Measurements from ENCODE around the gene SLC40A1.

Gene SLC40A1

GRCh38 chr2:189544318-189545042, 36.1 kb downstream of the SLC40A1 start:
- Histone ChIP-seq H3K9me3 (ENCODE audit: insufficient read depth, low read depth, low read length) (no peaks in the 10 kb centered on the region), H2BK5ac (ENCODE audit: low read depth, low read length, poor library complexity) (no peak overlapping the region), H3K79me1 (ENCODE audit: low read length) (peaks cover 2% of the 10 kb centered on the region), H4K12ac (ENCODE audit: low read depth, low read length) (no peak overlapping the region), H4K91ac (ENCODE audit: low read depth, low read length) (no peak overlapping the region), H3K27ac (ENCODE audit: low read depth, low read length) (no peak overlapping the region), H3K36me3 (ENCODE audit: control insufficient read depth in 1 of 2, insufficient read depth in 2 of 2, low read length in 2 of 2) (no peaks in the 10 kb centered on the region), H2BK12ac (ENCODE audit: low read length) (no peak overlapping the region), H2AK5ac (ENCODE audit: low read length) (no peak overlapping the region), H3K27me3 (ENCODE audit: insufficient read depth, low read length) (no peaks in the 10 kb centered on the region), H3K4ac (ENCODE audit: low read depth, low read length) (no peak overlapping the region), H3K23ac (ENCODE audit: low read length) (no peak overlapping the region), H3K79me2 (ENCODE audit: control insufficient read depth, insufficient read depth, low read length, poor library complexity) (no peaks in the 10 kb centered on the region), H3K18ac (ENCODE audit: low read length) (no peak overlapping the region), H4K8ac (ENCODE audit: low read depth, low read length) (no peak overlapping the region), H2AFZ (ENCODE audit: insufficient read depth, low read length, poor library complexity) (no peak overlapping the region), H2BK120ac (ENCODE audit: insufficient read depth, low read length, poor library complexity) (no peak overlapping the region), H3K4me2 (ENCODE audit: low read length) (no peak overlapping the region), H3K4me1 (ENCODE audit: control insufficient read depth in 1 of 2, insufficient read depth in 2 of 2, low read length in 2 of 2) (peaks cover 0 to 2% of the 10 kb centered on the region in 2 experiments), H3K14ac (ENCODE audit: low read length) (no peak overlapping the region), H3K9ac (ENCODE audit: low read length) (no peak overlapping the region), H3K4me3 (ENCODE audit: low read depth, low read length) (no peak overlapping the region)
- no CpG with 5 or more reads among the region's 5 CpGs for WGBS (ENCODE audit: extremely low coverage, insufficient coverage, insufficient read length)
- no peak for DNase-seq

GRCh38 chr2:189543367-189543766, 37.2 kb downstream of the SLC40A1 start:
- H3K4ac ChIP-seq (ENCODE audit: low read depth, low read length), result no peak overlapping the region
- no peak overlapping the region for H3K4me3 ChIP-seq (ENCODE audit: low read depth, low read length)
- no peak overlapping the region for H3K18ac ChIP-seq (ENCODE audit: low read length)
- no peaks in the 10 kb centered on the region for H3K36me3 ChIP-seq (ENCODE audit: control insufficient read depth in 1 of 2, insufficient read depth in 2 of 2, low read length in 2 of 2)
- H3K79me2 ChIP-seq (ENCODE audit: control insufficient read depth, insufficient read depth, low read length, poor library complexity), result no peaks in the 10 kb centered on the region
- H3K9me3 ChIP-seq (ENCODE audit: insufficient read depth, low read depth, low read length), result no peaks in the 10 kb centered on the region
- H3K27ac ChIP-seq (ENCODE audit: low read depth, low read length), result no peak overlapping the region
- H3K4me1 ChIP-seq (ENCODE audit: control insufficient read depth in 1 of 2, insufficient read depth in 2 of 2, low read length in 2 of 2), result no peaks in the 10 kb centered on the region
- H4K91ac ChIP-seq (ENCODE audit: low read depth, low read length), result no peak overlapping the region
- no peak overlapping the region for H3K4me2 ChIP-seq (ENCODE audit: low read length)
- H3K23ac ChIP-seq (ENCODE audit: low read length), result no peak overlapping the region
- H3K14ac ChIP-seq (ENCODE audit: low read length), result no peak overlapping the region
- DNase-seq, result no peak
- no CpG with 5 or more reads among the region's 1 CpG for WGBS (ENCODE audit: extremely low coverage, insufficient coverage, insufficient read length)
- no peak overlapping the region for H4K12ac ChIP-seq (ENCODE audit: low read depth, low read length)
- H2AFZ ChIP-seq (ENCODE audit: insufficient read depth, low read length, poor library complexity), result no peak overlapping the region
- no peaks in the 10 kb centered on the region for H3K27me3 ChIP-seq (ENCODE audit: insufficient read depth, low read length)
- no peak overlapping the region for H2BK12ac ChIP-seq (ENCODE audit: low read length)
- no peaks in the 10 kb centered on the region for H3K79me1 ChIP-seq (ENCODE audit: low read length)
- no peak overlapping the region for H3K9ac ChIP-seq (ENCODE audit: low read length)
- no peak overlapping the region for H2BK120ac ChIP-seq (ENCODE audit: insufficient read depth, low read length, poor library complexity)
- H4K8ac ChIP-seq (ENCODE audit: low read depth, low read length), result no peak overlapping the region
- no peak overlapping the region for H2AK5ac ChIP-seq (ENCODE audit: low read length)
- H2BK5ac ChIP-seq (ENCODE audit: low read depth, low read length, poor library complexity), result no peak overlapping the region

- H2AK5ac ChIP-seq (ENCODE audit: low read length), result no peak overlapping the region
- H3K4ac ChIP-seq (ENCODE audit: low read depth, low read length), result no peak overlapping the region
- no peak overlapping the region for H2BK120ac ChIP-seq (ENCODE audit: insufficient read depth, low read length, poor library complexity)
- H3K23ac ChIP-seq (ENCODE audit: low read length), result no peak overlapping the region
- no peaks in the 10 kb centered on the region for H3K79me2 ChIP-seq (ENCODE audit: control insufficient read depth, insufficient read depth, low read length, poor library complexity)
- no peak overlapping the region for H4K91ac ChIP-seq (ENCODE audit: low read depth, low read length)
- no peak overlapping the region for H4K12ac ChIP-seq (ENCODE audit: low read depth, low read length)
- H3K14ac ChIP-seq (ENCODE audit: low read length), result no peak overlapping the region
- H3K79me1 ChIP-seq (ENCODE audit: low read length), result no peaks in the 10 kb centered on the region
- no peaks in the 10 kb centered on the region for H3K36me3 ChIP-seq (ENCODE audit: control insufficient read depth in 1 of 2, insufficient read depth in 2 of 2, low read length in 2 of 2)
- H3K9ac ChIP-seq (ENCODE audit: low read length), result no peak overlapping the region
- H3K27me3 ChIP-seq (ENCODE audit: insufficient read depth, low read length), result no peaks in the 10 kb centered on the region
- no CpG with 5 or more reads among the region's 6 CpGs for WGBS (ENCODE audit: extremely low coverage, insufficient coverage, insufficient read length)
- no peak overlapping the region for H4K8ac ChIP-seq (ENCODE audit: low read depth, low read length)
- H3K27ac ChIP-seq (ENCODE audit: low read depth, low read length), result no peak overlapping the region
- no peak overlapping the region for H2AFZ ChIP-seq (ENCODE audit: insufficient read depth, low read length, poor library complexity)
- no peak overlapping the region for H3K18ac ChIP-seq (ENCODE audit: low read length)
- no peak overlapping the region for H3K4me2 ChIP-seq (ENCODE audit: low read length)
- no peak overlapping the region for H2BK5ac ChIP-seq (ENCODE audit: low read depth, low read length, poor library complexity)
- no peaks in the 10 kb centered on the region for H3K9me3 ChIP-seq (ENCODE audit: insufficient read depth, low read depth, low read length)
- peak in 1 of 2 donors; percentile 55 for DNase-seq
- H2BK12ac ChIP-seq (ENCODE audit: low read length), result no peak overlapping the region
- no peaks in the 10 kb centered on the region for H3K4me1 ChIP-seq (ENCODE audit: control insufficient read depth in 1 of 2, insufficient read depth in 2 of 2, low read length in 2 of 2)
- H3K4me3 ChIP-seq (ENCODE audit: low read depth, low read length), result no peak overlapping the region
Observed at GRCh38 chr2:189542145-189542882, 38.3 kb downstream of the SLC40A1 start.

- H3K79me2 ChIP-seq (ENCODE audit: control insufficient read depth, insufficient read depth, low read length, poor library complexity), result no peaks in the 10 kb centered on the region
- no peaks in the 10 kb centered on the region for H3K27me3 ChIP-seq (ENCODE audit: insufficient read depth, low read length)
- no peak overlapping the region for H2AK5ac ChIP-seq (ENCODE audit: low read length)
- H2BK5ac ChIP-seq (ENCODE audit: low read depth, low read length, poor library complexity), result no peak overlapping the region
- H2AFZ ChIP-seq (ENCODE audit: insufficient read depth, low read length, poor library complexity), result no peak overlapping the region
- H4K12ac ChIP-seq (ENCODE audit: low read depth, low read length), result no peak overlapping the region
- H4K8ac ChIP-seq (ENCODE audit: low read depth, low read length), result no peak overlapping the region
- H3K14ac ChIP-seq (ENCODE audit: low read length), result no peak overlapping the region
- no peak overlapping the region for H4K91ac ChIP-seq (ENCODE audit: low read depth, low read length)
- H2BK120ac ChIP-seq (ENCODE audit: insufficient read depth, low read length, poor library complexity), result no peak overlapping the region
- no peaks in the 10 kb centered on the region for H3K79me1 ChIP-seq (ENCODE audit: low read length)
- H3K36me3 ChIP-seq (ENCODE audit: control insufficient read depth in 1 of 2, insufficient read depth in 2 of 2, low read length in 2 of 2), result no peaks in the 10 kb centered on the region
- H3K4ac ChIP-seq (ENCODE audit: low read depth, low read length), result no peak overlapping the region
- no peak overlapping the region for H3K27ac ChIP-seq (ENCODE audit: low read depth, low read length)
- no peak overlapping the region for H3K9ac ChIP-seq (ENCODE audit: low read length)
- H3K4me3 ChIP-seq (ENCODE audit: low read depth, low read length), result no peak overlapping the region
- no peak overlapping the region for H2BK12ac ChIP-seq (ENCODE audit: low read length)
- no peak overlapping the region for H3K4me2 ChIP-seq (ENCODE audit: low read length)
- no peak for DNase-seq
- no peak overlapping the region for H3K18ac ChIP-seq (ENCODE audit: low read length)
- H3K4me1 ChIP-seq (ENCODE audit: control insufficient read depth in 1 of 2, insufficient read depth in 2 of 2, low read length in 2 of 2), result no peaks in the 10 kb centered on the region
- H3K9me3 ChIP-seq (ENCODE audit: insufficient read depth, low read depth, low read length), result no peaks in the 10 kb centered on the region
- no CpG with 5 or more reads among the region's 5 CpGs for WGBS (ENCODE audit: extremely low coverage, insufficient coverage, insufficient read length)
- no peak overlapping the region for H3K23ac ChIP-seq (ENCODE audit: low read length)
Observed at GRCh38 chr2:189541591-189541990, 39.0 kb downstream of the SLC40A1 start.

Data from trophoblast cell (in vitro differentiated cells and primary cell).